Neural progenitor cell (in vitro differentiated cells): ENCODE measurements around the gene FRAS1. TPM values are rescaled to one million over a fixed set of nuclear protein-coding genes. Genes with fewer than 3 reads are reported as not detected.

ENCODE experiments used
- DNase-seq: peaks from one replicate; pipeline ENCODE4 v3.0.0-alpha.2; 2016; ENCODE audit warnings: low spot score
- H2AFZ ChIP-seq: fragments of 200-600 bp; sonication (generic); replicated peaks from 2 replicates; pipeline ENCODE4 v1.6.1; 2016; ENCODE audit warnings: antibody characterized with exemption
- H3F3A ChIP-seq: fragments of 200-600 bp; sonication (generic); 2 replicates; pipeline ENCODE4 v1.6.1; 2016; ENCODE audit warnings: antibody characterized with exemption, low read depth
- H3K27ac ChIP-seq: fragments of 200-600 bp; sonication (generic); 2 replicates; pipeline ENCODE4 v1.5.1; 2016; ENCODE audit warnings: mild to moderate bottlenecking
- H3K27me3 ChIP-seq: fragments of 200-600 bp; sonication (generic); 2 replicates; pipeline ENCODE4 v1.6.1; 2016; ENCODE audit warnings: mild to moderate bottlenecking, moderate library complexity
- H3K36me3 ChIP-seq: fragments of 200-600 bp; sonication (generic); 2 replicates; pipeline ENCODE4 v1.5.1; 2016
- H3K4me1 ChIP-seq: fragments of 200-600 bp; sonication (generic); 2 replicates; pipeline ENCODE4 v1.6.1; 2016; ENCODE audit warnings: mixed run types
- H3K4me2 ChIP-seq: fragments of 200-600 bp; sonication (generic); 2 replicates; pipeline ENCODE4 v1.6.1; 2016
- H3K4me3 ChIP-seq: fragments of 200-600 bp; sonication (generic); 2 replicates; pipeline ENCODE4 v1.5.1; 2016
- H3K79me2 ChIP-seq: fragments of 200-600 bp; sonication (generic); 2 replicates; pipeline ENCODE4 v1.6.1; 2016; ENCODE audit warnings: low read depth
- H3K9ac ChIP-seq: fragments of 200-600 bp; sonication (generic); 2 replicates; pipeline ENCODE4 v1.6.1; 2016
- H3K9me3 ChIP-seq: fragments of 200-600 bp; sonication (generic); 2 replicates; pipeline ENCODE4 v1.5.1; 2016; ENCODE audit warnings: low read depth
- H4K20me1 ChIP-seq: fragments of 200-600 bp; sonication (generic); 2 replicates; pipeline ENCODE4 v1.6.1; 2016; ENCODE audit warnings: low read depth
- H3K27ac Mint-ChIP-seq: 3 replicates; pipeline ENCODE4 v1.8.0; 2021; ENCODE audit warnings: mixed read lengths
- H3K27me3 Mint-ChIP-seq: 2 replicates; pipeline ENCODE4 v1.8.0; 2022; ENCODE audit warnings: low read depth, mild to moderate bottlenecking, inconsistent platforms, moderate library complexity, mixed read lengths; ENCODE audit not compliant: insufficient read depth
- H3K36me3 Mint-ChIP-seq: 3 replicates; pipeline ENCODE4 v1.8.0; 2021; ENCODE audit warnings: mixed read lengths
- H3K4me1 Mint-ChIP-seq: 3 replicates; pipeline ENCODE4 v1.8.0; 2021; ENCODE audit warnings: mixed read lengths
- H3K4me3 Mint-ChIP-seq: 3 replicates; pipeline ENCODE4 v1.8.0; 2021; ENCODE audit warnings: mild to moderate bottlenecking, moderate library complexity, mixed read lengths
- H3K9me3 Mint-ChIP-seq: 3 replicates; pipeline ENCODE4 v1.8.0; 2020; ENCODE audit warnings: mixed read lengths
- EZH2 ChIP-seq: fragments of 200-600 bp; sonication (generic); IDR thresholded peaks from 2 replicates; pipeline ENCODE4 v1.6.1; 2017; ENCODE audit warnings: antibody characterized with exemption, mild to moderate bottlenecking, moderate library complexity
- EZH2phosphoT487 ChIP-seq: fragments of 200-600 bp; sonication (generic); IDR thresholded peaks from 2 replicates; pipeline ENCODE4 v1.6.1; 2017; ENCODE audit warnings: antibody characterized with exemption
- total RNA-seq: library from RNA; depleted of rRNA; stranded (reverse); fragments of >200 nt; gene quantifications from 2 replicates; pipeline ENCODE4 v1.2.3, GENCODE V29; 2015; ENCODE audit warnings: low replicate concordance
- TF ChIP-seq, protein P1 (sequence below): fragments of 200-600 bp; sonication (generic); IDR thresholded peaks from 2 replicates; pipeline ENCODE4 v1.5.1; 2017; ENCODE audit warnings: antibody characterized with exemption, mild to moderate bottlenecking

Gene FRAS1
- total RNA-seq, 1 donor from 2014 or later = 21.3 TPM

DNA sequence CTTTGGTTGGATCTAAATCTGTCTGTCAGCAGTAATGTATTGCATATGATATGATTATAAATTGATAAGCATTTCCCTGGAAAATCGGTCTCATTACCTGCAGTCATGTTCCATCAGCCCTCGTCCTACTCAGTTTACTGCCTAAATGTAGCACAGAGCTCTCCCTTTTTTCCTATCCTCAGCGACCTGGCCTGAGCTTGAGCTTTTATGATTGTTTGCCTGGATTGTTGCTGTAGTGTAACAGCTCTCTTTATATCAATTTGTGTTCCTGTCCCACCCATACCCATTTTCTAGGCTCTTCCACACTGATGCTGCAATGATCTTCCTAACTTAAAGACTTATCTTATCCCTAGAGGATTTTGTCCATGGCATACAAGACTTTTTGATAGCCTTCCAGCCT lies 95.7 kb downstream of the FRAS1 start:
- H3K9ac ChIP-seq = no peak overlapping the region
- no peaks in the 10 kb centered on the region for H3K36me3 ChIP-seq
- peaks cover 15% of the 10 kb centered on the region for H3K4me1 ChIP-seq
- peaks cover 14% of the 10 kb centered on the region for H3K79me2 ChIP-seq
- H3K36me3 Mint-ChIP-seq = no peaks in the 10 kb centered on the region
- H3K4me2 ChIP-seq = no peak overlapping the region
- no peak overlapping the region for H3K27ac Mint-ChIP-seq
- DNase-seq = no peak
- H3K9me3 ChIP-seq = no peaks in the 10 kb centered on the region
- no peaks in the 10 kb centered on the region for H4K20me1 ChIP-seq
- H3K4me3 Mint-ChIP-seq = no peak overlapping the region
- no peak overlapping the region for H2AFZ ChIP-seq
- H3K4me3 ChIP-seq = no peak overlapping the region
- H3K27me3 ChIP-seq = no peaks in the 10 kb centered on the region
- no peaks in the 10 kb centered on the region for H3K27me3 Mint-ChIP-seq
- H3K4me1 Mint-ChIP-seq = peaks cover 28% of the 10 kb centered on the region
- TF ChIP-seq EZH2phosphoT487 = no peak
- no peak for TF ChIP-seq EZH2
- TF ChIP-seq, protein P1, sequence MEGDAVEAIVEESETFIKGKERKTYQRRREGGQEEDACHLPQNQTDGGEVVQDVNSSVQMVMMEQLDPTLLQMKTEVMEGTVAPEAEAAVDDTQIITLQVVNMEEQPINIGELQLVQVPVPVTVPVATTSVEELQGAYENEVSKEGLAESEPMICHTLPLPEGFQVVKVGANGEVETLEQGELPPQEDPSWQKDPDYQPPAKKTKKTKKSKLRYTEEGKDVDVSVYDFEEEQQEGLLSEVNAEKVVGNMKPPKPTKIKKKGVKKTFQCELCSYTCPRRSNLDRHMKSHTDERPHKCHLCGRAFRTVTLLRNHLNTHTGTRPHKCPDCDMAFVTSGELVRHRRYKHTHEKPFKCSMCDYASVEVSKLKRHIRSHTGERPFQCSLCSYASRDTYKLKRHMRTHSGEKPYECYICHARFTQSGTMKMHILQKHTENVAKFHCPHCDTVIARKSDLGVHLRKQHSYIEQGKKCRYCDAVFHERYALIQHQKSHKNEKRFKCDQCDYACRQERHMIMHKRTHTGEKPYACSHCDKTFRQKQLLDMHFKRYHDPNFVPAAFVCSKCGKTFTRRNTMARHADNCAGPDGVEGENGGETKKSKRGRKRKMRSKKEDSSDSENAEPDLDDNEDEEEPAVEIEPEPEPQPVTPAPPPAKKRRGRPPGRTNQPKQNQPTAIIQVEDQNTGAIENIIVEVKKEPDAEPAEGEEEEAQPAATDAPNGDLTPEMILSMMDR = no peak
- no peak overlapping the region for H3K27ac ChIP-seq
- no peaks in the 10 kb centered on the region for H3F3A ChIP-seq
- no peaks in the 10 kb centered on the region for H3K9me3 Mint-ChIP-seq

- peaks cover 15% of the 10 kb centered on the region for H3K4me1 ChIP-seq
- no peaks in the 10 kb centered on the region for H3K27me3 ChIP-seq
- H3K27me3 Mint-ChIP-seq = peaks cover 2% of the 10 kb centered on the region
Observed at GRCh38 chr4:78154972-78155590, 98.0 kb downstream of the FRAS1 start.

DNA sequence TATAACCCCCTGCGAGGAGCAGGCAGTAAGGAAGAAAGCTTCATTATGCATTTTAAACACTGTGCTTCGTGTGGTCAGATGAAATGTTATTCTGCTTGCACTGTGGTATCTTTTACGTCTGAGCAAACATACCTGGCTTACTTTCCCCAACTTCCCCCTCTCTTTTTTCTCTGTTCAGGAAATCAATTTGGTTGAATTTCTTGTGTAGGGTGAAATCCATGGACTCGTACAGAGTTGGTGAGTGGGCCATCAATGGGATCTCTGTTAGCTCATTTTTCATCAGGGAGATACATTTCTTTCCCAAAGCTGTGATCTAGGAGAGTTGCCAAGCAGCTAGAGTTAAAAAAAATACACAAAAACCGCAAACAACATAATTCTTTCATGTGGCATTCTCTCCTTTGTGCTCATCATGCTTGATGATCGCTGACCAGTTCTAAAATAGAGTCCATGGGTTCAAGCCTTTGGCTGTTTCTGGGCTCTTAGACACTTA lies 98.5 kb downstream of the FRAS1 start:
- peaks cover 16% of the 10 kb centered on the region for H3K4me1 Mint-ChIP-seq
- Histone ChIP-seq H3K4me1 (peaks cover 15% of the 10 kb centered on the region), H2AFZ (no peak overlapping the region), H3K4me3 (no peak overlapping the region), H3K36me3 (no peaks in the 10 kb centered on the region), H3K9me3 (no peaks in the 10 kb centered on the region), H3K27me3 (no peaks in the 10 kb centered on the region), H3K9ac (no peak overlapping the region), H3K4me2 (no peak overlapping the region), H3F3A (no peaks in the 10 kb centered on the region), H3K27ac (no peak overlapping the region), H4K20me1 (no peaks in the 10 kb centered on the region), H3K79me2 (peaks cover 22% of the 10 kb centered on the region)
- H3K4me3 Mint-ChIP-seq = no peak overlapping the region
- no peak overlapping the region for H3K27ac Mint-ChIP-seq
- no peak for DNase-seq
- H3K27me3 Mint-ChIP-seq = peaks cover 2% of the 10 kb centered on the region
- H3K36me3 Mint-ChIP-seq = no peaks in the 10 kb centered on the region
- H3K9me3 Mint-ChIP-seq = no peaks in the 10 kb centered on the region
- no peak for TF ChIP-seq EZH2
- no peak for TF ChIP-seq EZH2phosphoT487
- TF ChIP-seq, protein P1 = no peak

More at GRCh38 chr4:78154972-78155590, 98.0 kb downstream of the FRAS1 start:
- peaks cover 19% of the 10 kb centered on the region for H3K4me1 Mint-ChIP-seq
- Histone ChIP-seq H2AFZ (no peak overlapping the region), H3K4me3 (no peak overlapping the region), H3K79me2 (peaks cover 22% of the 10 kb centered on the region), H3K9me3 (no peaks in the 10 kb centered on the region), H4K20me1 (no peaks in the 10 kb centered on the region), H3K27ac (no peak overlapping the region), H3F3A (no peaks in the 10 kb centered on the region), H3K9ac (no peak overlapping the region), H3K36me3 (no peaks in the 10 kb centered on the region), H3K4me2 (no peak overlapping the region)
- no peak for DNase-seq
- no peaks in the 10 kb centered on the region for H3K9me3 Mint-ChIP-seq
- no peak overlapping the region for H3K27ac Mint-ChIP-seq
- no peak for TF ChIP-seq EZH2
- TF ChIP-seq, protein P1 = no peak
- no peak for TF ChIP-seq EZH2phosphoT487
- H3K36me3 Mint-ChIP-seq = no peaks in the 10 kb centered on the region
- H3K4me3 Mint-ChIP-seq = no peak overlapping the region
